ENCODE data around the gene NELFB.

DNA sequence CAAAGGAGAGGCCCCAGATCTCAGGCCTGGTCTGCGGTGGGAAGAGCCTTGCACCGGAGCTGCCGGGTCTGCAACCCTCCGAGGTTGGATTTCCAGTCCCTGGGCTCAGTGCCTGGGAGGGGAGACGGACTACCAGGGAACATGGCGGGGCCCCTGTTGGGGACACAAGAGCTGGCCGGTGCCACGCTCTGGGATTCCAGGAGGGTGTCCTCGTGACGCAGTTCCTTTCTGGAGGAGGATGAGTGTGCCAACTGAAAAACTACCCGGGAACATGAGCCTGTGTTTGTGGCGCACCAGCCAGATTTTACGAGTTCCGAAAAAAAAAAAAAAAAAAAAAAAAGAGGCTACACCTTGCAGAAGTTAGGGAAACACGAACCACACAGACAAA is 38.0 kb downstream of the NELFB start:
- TF ChIP-seq CTCF (IDR thresholded peaks at IDR 0.05) = no peak
- TF ChIP-seq POLR2A (IDR thresholded peaks at IDR 0.05) = no peak

Data from transverse colon (tissue), 3 donors.